NT2/D1 (cell line): Measurements from ENCODE around the gene DNAJB9.

Source experiments
- SUZ12 ChIP-seq: IDR thresholded peaks from 2 replicates; pipeline ENCODE4 v1.6.1; 2011; ENCODE audit not compliant: insufficient read length, insufficient read depth; ENCODE audit errors: extremely low read depth
- YY1 ChIP-seq: IDR thresholded peaks from 2 replicates; pipeline ENCODE4 v1.6.1; 2011; ENCODE audit not compliant: insufficient read length, insufficient read depth

DNA sequence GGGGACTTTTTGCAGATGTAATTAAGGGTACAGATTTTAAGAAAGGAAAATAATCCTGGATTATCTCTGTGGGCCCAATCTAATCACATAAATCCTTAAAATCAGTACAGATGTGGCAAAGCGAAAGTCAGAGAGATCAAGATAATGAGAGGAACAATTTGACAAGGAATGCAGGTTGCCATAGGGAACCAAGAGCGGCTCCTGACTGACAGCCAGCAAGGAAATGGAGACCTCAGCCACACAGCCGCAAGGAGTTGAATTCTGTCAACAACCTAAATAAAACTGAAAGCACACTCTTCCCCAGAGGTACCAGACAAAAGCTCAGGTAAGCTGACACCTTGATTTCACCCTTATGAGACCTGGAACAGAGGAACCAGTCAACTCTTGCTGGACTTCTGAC is 40.3 kb upstream of the DNAJB9 start:
- TF ChIP-seq SUZ12 (no peak), YY1 (no peak)
